Omental fat pad (tissue), 4 donors: ENCODE data around the gene DENND1A. TPM values are rescaled to one million over a fixed set of nuclear protein-coding genes. Genes with fewer than 3 reads are reported as not detected.
A peak's percentile ranks its signal among the peaks of the same experiment; 100 is the strongest.

Experiments
- ATAC-seq: fragments of 150-250 bp; one replicate; pipeline ENCODE4 v1.9.1; 2016; ENCODE audit warnings: mild to moderate bottlenecking, moderate library complexity; ENCODE audit not compliant: low FRiP score
- DNase-seq: peaks from one replicate; pipeline ENCODE4 v3.0.0-alpha.2; 2019; ENCODE audit warnings: low spot score
- CTCF ChIP-seq, 3 donors: fragments of 450-650 bp; IDR thresholded peaks; one replicate each; pipeline ENCODE4 v1.5.1; 2016 to 2017; ENCODE audit warnings: antibody characterized with exemption in 3 of 3, mild to moderate bottlenecking in 3 of 3, moderate library complexity in 2 of 3
- total RNA-seq, 4 donors: library from RNA; depleted of rRNA; stranded (reverse); fragments of >200 nt; gene quantifications; one replicate each; pipeline ENCODE4 v1.1.0, GENCODE V29; 2016

DENND1A gene
- total RNA-seq, 4 donors from 2014 or later, result 15.2 to 22.8 (median 20.7) TPM

GRCh38 chr9:123380852-123381705 is 548.8 kb downstream of the DENND1A start:
- ATAC-seq (no peak), DNase-seq (no peak)
- no peak for TF ChIP-seq CTCF (IDR thresholded peaks at IDR 0.05)

GRCh38 chr9:123378956-123379660 is 550.8 kb downstream of the DENND1A start:
- no peak for TF ChIP-seq CTCF (IDR thresholded peaks at IDR 0.05)
- ATAC-seq (no peak), DNase-seq (no peak)

GRCh38 chr9:123378025-123378424 is 551.9 kb downstream of the DENND1A start:
- no peak for TF ChIP-seq CTCF (IDR thresholded peaks at IDR 0.05)

GRCh38 chr9:123377211-123377971 is 552.5 kb downstream of the DENND1A start:
- TF ChIP-seq CTCF (IDR thresholded peaks at IDR 0.05), result no peak
- no peak for ATAC-seq
- DNase-seq, result no peak

More at GRCh38 chr9:123378025-123378424, 551.9 kb downstream of the DENND1A start:
- DNase-seq, result no peak
- no peak for ATAC-seq

DNA sequence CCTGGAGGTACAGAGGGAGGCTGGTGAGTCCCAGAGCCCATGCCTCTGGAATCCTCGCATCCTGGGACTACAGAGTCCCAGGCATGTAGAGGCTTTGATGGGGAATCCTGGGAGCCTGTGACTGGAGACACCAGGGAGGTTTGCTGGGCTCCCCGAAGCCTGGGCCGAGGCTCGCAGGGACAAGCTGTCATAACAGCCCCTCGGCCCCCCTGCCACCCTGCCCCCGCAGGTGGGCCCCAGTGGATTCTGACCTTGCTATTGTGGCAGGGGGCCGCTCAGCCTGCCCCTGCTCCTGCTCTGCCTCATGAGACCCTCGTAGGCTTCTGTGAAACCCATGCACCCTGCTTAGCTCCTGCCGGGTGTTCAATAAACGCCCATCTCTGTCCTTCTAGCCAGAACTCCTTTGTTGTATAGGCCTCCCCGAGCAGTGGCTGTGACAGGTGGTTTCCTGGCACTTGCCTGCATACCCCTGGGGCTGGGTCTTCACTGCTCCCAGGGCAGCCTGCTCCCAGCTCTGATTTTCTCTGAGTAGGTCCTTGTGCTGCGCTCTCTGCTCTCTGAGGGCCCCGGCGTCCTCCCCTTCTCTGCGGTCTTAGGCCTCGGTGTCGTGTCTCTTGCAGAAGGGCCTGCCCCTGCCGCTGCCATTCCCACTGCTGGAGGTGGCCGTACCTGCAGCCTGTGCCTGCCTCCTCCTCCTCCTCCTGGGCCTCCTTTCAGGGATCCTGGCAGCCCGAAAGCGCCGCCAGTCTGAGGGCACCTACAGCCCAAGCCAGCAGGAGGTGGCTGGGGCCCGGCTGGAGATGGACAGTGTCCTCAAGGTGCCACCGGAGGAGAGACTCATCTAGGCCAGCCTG is 553.5 kb downstream of the DENND1A start:
- no peak for ATAC-seq
- DNase-seq, result no peak
- no peak for TF ChIP-seq CTCF (IDR thresholded peaks at IDR 0.05)

DNA sequence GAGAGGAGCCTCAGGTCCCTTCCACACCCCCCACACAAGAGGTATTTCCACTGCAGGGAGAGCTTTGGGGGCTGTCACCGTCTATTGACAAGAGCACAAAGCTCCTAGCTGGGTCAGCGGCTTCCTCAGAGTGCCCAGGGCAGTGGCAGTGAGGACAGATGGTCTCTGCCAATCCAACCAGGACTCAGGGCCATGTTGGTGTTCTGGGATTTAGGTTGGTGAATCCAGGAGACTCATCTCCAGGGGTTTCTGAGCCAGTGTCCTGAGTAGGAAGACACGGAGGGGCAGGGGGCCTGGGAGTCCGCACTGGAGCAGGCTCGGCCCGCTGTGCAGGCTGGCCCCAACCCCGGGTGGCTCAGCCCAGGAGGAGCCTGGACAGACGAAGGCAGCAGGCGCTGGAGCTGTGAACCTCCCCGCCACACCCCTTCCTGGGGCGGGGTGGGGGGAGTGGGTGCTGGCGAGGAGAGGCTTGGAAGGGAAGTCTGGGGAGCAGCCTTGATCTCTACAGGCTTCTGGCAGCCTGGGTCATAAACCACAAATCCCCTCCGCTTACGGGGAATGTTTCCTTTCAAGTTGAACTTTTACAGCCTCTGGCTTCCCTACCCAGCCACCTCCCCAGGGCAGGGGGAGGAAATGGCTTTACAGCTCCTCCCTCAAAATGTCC is 554.3 kb downstream of the DENND1A start:
- no peak for TF ChIP-seq CTCF (IDR thresholded peaks at IDR 0.05)
- DNase-seq (no peak), ATAC-seq (peak; percentile 34)
